ENCODE measurements around the gene STRAP. TPM values are rescaled to one million over a fixed set of nuclear protein-coding genes. Genes with fewer than 3 reads are reported as not detected.

Gene STRAP
- total RNA-seq (2022; extraction: Qiagen RNA extraction), result 185 to 214 TPM (median 189 TPM) in 5 replicates

GRCh38 chr12:15882118-15882971, at the start of gene STRAP:
Gene STRAP (plus strand): TSS chr12:15882387. CDS start chr12:15882708, 321 bp downstream.

DNA sequence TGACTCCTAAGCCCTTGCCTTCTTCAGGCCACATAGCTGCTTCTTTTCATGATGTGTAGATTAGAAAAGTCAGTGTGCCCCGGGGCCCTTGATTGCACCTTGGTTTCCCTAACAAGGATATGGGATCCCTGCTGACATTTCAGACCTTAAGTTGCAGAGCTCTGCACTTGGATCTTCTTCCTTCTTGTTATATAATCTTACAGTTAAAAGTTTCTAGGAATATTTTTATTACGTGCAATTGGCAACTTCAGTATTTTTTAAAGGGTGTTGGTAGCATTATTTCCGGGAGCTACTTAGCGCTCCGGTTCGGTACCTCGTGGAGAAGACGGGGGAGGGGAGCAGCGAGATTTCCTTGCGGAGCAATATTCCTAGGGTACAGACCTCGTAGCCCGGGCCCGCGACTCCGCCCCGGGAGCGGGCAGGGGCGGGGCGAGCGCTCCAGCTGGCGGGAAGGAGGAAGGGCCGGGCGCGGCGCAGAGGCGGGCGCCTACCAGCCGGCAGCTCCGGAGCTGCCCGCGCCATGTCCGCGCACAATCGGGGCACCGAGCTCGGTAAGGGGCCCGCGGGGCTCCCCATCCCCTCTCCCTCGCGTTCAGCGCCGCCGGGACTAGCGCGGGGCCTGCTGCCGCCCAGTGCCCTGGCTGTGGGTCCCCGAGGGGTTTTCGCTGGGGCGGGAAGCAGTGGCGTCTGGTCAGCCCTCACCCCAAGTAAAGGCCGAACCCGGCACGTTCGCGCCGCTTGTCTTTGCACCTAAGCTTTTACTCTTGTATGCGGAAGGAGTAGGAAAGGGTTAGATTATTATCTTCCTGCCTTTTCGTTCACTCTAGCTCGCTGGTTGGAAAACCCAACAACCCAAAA, 28.9 kb downstream of the STRAP start, which contains the start of gene DERA:
TSS of gene DERA (plus strand) at position 469 of the 858 bp plus-strand sequence. CDS start at position 521, 52 bp downstream.

Other genes with a start within 250 kb of the STRAP start
- gene EPS8, start 93.0 kb upstream of the STRAP start, total RNA-seq (2022; extraction: Qiagen RNA extraction), result 29.8 to 44.0 TPM (median 42.8 TPM) in 5 replicates
- 35.9 to 51.7 TPM (median 41.4 TPM) in 5 replicates for gene DERA, start 28.9 kb downstream of the STRAP start, total RNA-seq (2022; extraction: Qiagen RNA extraction)

Measured in A549 treated with CORT108297 at 1 μM for 4 hours (cell line).